ENCODE data around the gene LIPT2.

Gene LIPT2

DNA sequence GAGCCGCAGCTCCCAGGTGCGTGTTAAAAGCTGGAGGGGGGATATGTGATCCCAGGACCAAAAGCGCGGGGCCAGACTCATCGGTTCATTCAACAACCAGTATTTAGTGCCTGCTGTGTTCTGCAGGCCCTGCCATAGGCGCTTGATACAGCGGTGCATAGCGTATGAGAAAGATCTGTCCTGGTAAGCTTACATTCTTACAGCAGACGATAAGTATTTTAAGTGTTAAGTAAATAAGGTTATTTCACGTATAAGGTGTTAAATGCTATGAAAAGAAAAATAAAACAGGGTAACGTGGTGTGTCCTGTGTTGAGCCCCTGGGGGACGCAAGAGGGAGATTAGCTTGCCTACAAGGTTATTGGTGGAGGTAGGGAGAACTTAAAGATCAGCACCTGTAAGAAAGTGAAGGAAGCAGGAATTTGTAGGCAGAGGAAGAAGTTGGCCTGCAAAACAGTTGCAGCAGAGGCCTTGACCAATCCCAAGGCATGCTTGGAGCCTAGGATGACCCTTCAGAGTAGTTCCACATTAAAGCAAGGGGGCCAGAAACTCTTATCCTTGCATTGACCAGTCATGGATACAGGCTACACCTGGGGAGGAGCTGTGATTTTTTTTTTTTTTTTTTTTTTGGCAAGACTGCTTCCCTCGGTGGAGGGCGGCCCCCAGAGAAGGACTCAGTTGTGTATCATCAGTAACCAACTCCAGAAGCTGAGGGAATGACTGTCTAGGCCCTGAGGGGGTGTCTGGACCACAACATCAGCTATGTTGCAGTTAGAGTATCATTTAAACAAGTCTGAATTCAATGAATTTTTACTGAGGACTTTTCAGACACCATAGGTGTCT is 487 bp upstream of the LIPT2 start:
- no peak for DNase-seq

DNA sequence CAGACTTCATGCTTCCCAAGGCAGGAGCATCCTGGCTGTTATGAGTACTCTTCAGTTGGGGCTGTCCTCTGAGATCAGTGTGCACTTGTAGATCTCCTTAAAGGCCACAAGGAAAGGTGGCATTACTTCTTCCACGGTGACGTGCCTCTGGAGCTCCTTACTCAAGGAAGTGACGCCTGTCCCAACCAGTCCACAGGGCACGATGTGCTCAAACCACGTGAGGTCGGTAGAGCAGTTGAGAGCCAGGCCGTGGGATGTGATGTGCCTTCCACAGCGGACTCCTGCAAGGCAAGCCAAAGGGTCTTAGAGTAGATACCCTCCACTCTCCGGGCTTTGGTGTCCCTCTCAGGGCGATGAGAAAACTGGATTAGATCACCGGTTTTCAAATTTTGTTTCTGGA is 1.4 kb downstream of the LIPT2 start:
- DNase-seq: no peak

DNA sequence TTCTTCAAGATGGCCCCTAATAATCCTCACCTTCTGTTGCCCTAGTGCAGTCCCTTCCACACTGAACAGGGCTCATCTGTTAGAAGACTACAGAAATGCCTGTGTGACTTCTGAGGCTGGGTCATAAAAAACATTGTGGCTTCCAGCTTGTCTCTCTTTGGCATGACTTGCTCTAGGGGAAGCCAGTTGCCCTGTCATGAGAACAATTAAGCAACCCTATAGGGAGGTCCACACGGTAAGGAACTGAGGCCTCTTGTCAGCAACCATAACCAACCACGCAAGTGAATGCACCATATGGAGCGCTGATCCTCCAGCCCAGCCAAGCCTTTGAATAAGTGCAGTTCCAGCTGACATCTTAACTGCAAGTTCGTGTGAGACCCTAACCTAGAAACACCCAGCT is 2.6 kb downstream of the LIPT2 start:
- no peak for DNase-seq

DNA sequence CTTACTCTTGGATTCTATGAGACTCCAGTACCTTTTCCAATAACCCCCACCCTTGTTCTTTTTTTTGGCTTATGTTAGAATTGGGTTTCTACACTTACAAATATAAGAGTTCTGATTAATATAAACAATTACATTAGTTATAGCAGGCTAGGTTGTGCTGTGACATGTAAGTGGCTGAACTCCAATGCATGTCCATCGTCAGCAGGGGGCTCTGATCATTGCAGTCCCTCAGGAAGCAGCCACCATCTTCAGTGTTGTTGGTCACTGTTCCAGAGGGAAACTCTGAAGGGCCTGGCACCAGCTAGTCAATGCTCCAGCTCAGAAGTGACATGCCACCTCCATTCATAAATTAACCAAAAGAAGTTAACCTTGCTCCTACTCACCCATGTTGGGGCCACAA is 5.6 kb downstream of the LIPT2 start:
- no peak for DNase-seq

DNA sequence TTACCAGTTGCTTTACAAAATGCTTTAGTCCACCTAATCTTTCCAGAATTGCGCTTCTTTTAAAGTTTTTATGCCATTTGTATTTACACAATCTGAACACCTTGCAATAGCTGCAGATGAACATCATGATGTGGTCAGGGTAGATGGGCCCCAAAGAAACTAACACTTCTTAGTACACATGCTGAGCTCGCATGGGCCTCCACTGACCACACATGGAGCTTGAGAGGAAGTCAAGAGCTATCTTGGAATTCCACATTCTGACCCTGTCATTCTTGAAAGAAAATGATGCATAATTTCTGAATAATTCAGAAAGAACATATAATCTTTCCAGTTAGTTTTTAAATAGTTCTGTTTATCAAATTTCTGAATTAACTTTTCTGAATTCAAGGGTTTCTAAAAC is 7.7 kb downstream of the LIPT2 start:
- DNase-seq: no peak

DNA sequence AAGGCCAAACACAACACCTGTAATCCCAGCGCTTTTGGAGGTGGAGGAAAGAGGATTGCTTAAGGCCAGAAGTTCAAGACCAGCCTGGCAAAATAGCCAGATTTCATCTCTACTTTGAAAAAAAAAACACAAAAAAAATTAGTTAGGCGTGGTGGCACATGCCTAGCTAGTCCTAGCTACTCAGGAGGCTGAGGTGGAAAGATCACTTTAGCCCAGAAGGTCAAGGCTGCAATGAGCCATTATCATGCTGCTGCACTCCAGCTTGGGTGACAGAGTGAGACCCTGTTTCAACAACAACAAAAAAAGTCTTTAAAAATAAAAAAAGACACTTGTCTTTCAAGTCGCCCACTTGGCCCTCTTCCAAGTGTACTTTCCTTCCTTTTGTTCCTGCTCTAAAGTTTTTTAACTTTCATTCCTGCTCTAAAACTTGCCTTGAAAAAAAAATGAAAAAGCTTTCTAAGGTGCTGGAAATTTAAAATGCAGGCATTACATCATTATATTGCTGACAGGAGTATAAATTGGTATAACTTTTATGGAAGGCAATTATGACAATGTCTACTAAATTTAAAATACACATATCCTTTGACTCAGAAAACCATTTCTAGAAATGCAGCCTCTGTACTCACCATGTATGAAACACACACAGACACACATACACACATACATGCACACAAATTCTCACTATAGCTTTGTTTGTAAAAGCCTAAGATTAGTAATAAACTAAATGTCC is 12.7 kb downstream of the LIPT2 start:
- no peak for DNase-seq

DNA sequence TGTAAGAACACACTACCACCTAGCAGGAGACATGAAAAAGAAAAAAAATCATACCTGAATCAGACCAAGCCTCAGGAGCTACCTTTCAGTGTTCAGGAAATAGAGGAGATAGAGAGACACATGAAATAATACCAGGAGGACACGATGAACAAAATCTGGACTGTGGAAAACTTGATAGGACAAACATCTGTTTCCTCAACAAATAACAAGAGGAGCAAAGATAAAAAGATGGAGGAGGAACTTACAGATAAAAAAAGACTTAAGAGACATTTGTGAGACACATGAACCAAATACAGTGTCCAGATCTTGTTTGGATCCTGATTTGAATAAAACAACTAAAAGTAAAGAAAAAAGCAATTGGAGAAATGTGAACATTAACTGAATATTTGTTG is 13.8 kb downstream of the LIPT2 start:
- DNase-seq: no peak

DNA sequence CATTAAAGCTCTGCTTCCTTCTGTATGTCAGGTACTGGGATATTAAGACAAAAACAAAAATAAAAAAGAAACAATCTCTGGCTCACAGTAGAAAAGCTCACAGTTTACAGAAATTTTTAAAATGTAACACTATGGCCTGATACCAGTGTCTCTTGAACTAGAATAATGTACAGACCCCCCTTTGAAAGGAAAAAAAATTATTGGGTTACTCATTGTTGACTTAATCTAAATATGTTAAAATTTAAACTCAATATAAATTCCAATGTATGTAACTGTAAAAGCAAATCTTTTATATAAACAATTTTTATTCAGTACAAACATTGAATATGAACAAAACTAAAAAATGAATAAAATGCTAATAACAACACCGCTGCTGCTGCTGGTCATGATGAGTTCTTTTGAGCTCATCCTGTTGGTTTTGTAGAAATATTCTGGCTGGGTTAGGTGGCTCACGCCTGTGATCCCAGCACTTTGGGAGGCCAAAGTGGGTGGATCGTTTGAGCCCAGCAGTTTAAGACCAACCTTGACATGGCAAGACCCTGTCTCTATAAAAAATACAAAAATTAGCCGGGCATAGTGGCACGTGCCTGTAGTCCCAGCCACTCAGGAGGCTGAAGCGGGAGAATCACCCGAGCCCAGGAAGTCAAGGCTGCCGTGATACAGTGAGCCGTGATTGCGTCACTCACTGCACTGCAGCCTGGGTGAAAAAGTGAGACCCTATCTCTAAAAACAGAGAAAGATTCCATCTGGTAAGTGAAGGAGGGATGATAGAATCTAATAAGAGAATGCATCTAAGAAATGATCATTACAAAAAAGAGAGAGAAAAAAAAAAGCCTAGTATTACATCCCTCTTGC is 14.4 kb downstream of the LIPT2 start:
- DNase-seq: no peak

DNA sequence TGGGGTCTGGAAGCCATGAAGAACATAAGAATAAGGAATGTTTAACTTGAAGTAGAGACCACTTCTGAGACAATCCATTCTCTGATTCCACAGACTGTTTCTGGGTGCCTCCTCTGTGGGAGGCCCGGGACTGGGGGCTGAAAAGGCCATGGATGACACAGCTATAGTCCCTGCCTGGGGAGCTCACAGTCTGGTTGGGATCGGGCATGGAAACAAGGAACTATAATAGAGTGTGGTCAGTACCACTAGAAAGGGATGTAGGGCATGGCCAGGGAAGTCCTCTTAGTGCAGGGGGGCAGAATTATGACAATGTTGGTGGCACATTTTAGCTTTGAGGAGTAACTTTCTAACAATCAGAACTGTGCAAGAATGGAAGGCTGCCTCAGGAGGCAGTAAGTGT is 17.0 kb downstream of the LIPT2 start:
- no peak for DNase-seq

DNA sequence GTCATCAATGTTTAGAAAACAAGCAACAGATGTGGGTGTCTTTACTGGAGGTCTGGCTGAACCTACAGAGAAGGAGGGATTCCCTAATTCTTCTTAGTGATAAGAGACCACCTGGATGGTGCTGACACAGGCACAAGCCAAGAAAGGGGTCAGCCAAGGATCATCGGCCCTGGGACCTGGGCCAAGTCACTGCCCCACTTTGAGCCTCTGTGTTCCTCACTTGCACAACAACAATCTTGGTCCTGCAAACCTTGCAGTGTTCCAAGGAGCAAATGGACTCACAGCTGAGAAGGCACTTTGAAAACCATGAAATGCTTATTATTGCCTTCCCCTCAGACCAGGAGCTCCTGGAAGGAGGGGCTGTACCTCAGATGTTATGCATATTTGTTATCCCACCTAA is 19.2 kb downstream of the LIPT2 start:
- DNase-seq: no peak

DNA sequence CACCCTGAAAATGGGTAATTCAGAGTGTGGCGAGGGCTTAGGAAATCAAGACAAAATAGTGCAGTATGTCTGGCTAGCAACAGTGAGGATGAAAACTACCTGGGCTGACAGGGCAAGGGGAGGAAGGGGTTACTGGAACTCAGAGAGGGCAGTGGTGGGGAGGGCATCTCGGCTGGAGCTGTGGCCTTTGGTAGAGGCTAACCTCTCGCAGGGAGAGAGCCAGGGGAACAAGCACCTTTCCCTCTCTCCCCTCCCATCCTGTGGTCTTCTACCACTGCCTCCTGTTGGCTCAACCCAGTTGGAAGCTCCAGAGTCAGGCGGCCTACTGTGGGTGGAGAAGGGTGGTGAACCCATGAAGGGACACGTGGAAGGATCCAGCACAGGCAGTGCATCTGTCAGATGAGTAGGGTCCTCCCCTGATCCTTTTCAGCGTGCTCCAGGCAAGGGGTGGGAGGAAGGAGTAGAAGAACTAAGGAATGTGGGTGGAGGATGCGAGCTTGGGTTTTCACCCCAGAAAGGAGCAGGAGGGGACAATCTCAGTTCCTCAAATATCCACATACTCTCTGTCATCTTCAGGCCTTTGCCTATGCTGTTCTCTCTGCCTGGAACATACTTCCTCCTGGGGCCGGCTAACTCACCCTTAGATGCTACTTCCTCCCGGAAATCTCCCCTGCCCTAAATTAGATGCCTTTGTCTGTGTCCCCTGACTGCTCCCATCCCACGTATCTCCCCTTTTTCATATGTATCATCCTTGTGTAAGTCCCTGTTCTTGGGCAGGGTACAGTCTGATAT is 19.9 kb downstream of the LIPT2 start:
- DNase-seq: no peak

DNA sequence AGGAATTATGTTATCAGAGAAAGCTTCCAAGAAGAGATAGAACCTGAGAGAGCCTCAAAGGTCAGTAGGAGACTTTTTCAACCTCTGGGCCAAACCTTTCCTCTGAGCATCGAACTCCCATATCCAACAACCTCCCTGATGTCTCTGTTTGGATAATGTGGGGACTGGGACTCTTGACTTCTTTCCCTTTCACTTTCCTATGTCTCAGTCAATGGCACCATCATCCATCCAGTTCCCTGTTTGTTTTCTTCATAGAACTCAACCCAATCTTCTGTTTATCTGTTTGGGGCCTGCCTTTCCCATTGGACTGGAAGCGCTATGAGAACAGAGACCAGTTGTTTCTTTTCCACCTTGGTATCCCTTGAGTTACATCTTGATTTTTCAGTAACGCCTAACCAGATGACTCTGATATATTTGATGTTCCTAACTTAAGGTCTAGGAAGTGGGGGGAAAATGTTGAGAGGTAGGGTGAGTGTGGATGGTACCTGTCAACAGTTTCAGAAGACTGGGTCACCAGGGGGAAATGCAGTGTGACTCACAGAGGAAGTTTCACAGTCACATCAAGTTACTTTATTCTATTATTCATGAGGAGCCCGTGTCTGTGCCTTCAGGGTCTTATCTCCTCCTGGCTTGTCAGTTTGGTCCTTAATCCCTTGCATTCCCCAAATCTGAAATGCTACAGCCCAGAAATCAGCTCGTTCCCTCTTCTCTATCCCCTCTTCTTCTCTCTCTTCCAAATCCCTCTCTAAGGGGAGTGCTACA is 21.7 kb downstream of the LIPT2 start:
- no peak for DNase-seq

DNA sequence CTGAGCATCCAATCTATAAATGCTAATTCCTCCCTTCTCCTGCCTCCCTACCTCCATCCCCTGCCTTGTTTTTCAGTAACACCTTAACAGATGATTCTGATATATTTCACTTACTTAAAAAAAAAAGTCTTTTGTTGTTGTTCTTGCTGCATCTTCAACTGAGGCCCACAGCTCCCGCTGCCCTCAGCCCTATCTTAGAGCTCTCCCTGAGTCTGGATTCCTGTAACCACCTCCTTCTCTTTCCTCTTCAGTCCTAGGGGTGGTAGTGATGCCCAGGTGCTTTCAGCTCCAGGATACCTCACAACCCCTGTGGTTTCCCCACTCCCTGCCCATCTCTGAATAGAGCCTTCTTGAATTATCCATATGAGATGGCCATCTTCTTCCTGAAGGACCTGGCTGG is 22.5 kb downstream of the LIPT2 start:
- no peak for DNase-seq

DNA sequence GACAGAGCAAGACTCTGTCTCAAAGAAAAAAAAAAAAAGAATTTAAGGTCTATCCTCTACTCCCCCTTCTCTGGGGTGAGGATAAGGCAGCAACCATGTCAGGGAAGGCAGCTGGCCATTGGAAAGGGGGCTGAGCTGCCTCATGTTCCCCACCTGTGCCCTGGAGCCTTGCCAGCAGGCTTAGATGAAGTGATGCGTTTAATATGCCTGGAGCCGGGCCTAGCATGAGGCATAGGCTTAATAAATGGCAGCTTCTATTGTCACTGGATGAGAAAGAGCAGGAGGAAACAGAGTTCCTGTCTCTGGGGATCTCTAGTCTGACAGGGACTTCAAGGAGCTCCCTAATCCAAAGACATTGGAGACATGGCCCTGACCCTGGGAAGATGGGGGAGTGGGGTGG is 23.0 kb downstream of the LIPT2 start:
- DNase-seq: no peak

DNA sequence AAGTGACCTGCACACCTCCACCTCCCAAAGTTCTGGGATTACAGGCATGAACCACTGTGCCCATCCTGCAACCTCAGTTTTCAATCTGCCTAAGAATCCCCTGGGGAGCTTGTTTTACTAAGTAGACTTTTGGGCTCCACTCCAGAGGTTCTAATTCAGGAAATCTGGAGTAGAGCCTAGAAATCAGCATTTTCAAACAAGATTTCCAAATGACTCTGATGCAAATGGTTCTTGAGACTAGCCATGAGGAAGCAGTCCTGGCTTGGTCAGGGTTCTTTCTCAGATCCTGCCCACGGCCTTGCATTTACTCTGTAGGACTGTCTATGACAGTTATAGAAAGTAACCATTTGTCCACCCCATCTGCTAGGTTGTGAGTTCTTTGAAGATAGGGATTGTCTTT is 24.6 kb downstream of the LIPT2 start:
- no peak for DNase-seq

DNA sequence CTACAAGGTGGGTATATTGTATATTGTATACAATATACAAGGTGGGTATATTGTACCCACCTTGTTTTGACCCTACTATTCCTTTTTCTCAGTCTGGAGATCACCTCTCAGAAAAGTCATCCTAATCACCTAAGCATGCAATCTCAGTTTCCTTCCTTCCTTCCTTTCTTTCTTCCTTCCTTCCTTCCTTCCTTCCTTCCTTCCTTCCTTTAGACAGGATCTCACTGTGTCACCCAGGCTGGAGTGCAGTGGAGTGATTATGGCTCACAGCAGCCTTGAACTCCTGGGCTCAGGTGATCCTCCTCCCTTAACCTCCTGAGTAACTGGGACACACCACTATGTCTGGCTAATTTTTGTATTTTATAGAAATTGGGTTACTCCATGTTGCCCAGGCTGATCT is 25.0 kb downstream of the LIPT2 start:
- DNase-seq: no peak

DNA sequence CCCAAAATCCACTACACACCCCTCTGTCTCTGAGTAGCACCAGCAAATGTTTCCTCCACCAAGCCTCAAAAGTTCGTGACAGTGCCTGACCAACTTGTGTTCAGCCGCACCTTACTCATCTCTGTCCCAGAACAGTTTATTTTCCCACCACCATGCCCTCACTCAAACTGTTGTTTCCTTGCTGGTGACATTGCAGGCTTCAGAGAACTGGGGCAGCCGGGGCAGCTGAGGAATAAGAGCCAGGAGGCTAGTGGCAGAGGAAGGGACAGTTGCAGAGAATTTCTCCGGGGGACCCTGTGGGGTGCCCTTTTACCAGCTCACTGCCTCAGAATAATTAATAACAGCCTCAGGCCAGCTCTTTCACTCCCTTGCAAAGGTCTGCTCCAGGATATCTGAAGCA is 25.5 kb downstream of the LIPT2 start:
- no peak for DNase-seq

DNA sequence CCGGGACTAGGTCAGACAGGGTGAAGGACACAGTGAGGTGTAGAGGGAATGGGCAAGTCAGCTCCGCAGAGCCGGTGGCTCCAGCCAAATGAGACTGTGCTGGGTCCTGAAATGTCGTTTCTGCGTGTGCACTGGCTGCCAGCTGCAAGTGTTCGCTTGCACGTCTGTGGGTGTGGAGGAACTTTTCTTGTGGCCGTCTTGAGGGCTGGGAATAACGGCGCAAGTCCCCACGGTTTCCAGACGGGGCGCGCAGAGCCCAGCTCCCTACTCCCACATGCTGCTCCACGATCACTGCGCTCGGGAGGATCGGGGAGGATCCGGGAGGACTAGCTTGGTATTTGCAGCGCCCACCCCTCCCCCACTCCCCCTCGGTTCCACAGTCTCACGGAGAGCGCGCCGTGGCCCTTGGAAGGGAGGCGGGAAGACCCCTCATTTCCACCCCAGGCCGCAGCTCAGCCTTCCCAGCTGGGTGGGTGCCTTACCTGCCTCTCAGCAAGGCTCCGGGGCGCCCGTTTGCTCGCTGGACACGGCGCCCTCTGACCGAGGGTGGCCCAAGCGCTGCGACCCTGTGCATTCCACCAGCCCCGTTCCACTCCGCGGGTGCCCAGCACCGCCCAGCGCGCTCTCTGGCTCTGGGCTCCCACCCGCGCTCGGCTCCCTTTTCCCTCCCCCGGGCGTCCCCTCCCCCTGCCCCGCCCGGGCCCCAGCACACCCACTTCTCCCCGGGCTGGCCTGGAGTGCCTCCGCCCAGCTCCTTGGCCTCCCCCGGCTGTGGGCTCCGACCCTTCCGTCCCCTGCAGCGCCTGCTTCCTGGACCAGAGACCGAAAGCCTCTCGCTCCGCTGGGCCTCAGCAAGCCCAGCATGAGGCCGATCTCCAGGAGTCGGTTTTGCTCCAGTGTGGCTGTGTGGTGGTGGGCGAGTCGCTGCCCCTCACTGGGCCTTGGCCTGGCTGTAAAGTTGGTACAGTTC is 26.3 kb downstream of the LIPT2 start, which contains the start of gene KCNE3:
Gene KCNE3, minus strand, starts transcription at position 634 of the 970 bp plus-strand sequence. CDS start 9,986 bp downstream, outside the sequence.
- no peak for DNase-seq

DNA sequence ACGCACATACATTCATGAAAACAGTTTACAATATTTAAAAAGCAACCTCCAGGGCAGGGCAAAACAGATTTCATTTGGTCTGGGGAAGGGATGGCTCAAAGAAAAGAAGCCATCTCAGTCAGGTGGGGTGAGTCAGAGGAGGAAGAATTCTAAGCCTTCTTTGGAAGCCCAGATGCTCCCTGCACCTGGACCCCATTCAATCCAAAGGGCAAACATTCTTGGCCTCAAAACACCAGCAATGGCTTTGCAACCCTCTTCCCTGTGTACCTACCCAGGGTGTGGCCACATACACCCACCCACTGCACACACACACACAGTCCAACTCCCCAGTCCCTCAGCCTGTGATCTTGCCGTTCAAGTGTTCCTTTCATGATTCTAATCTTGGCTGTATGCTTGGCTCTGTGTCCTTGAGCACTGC is 28.2 kb downstream of the LIPT2 start:
- DNase-seq: no peak

DNA sequence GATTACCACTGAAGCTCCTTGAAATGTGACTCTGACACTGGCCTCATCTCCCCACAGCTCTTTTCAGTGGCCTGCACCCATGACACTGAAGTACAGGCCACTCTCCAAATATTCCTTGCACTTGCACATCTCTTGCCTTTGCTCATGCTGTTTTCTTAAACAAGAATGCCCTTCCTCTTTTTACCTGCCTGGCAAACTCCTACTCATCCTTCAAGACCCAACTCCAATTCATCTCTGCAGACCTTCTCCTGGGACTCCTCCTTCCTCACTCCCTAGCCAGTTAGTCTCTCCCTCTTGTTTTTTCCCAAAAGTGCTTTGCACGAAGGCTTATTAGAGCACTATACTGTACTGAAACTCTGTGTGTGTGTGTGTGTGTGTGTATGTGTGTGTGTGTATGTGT is 28.8 kb downstream of the LIPT2 start:
- no peak for DNase-seq

DNA sequence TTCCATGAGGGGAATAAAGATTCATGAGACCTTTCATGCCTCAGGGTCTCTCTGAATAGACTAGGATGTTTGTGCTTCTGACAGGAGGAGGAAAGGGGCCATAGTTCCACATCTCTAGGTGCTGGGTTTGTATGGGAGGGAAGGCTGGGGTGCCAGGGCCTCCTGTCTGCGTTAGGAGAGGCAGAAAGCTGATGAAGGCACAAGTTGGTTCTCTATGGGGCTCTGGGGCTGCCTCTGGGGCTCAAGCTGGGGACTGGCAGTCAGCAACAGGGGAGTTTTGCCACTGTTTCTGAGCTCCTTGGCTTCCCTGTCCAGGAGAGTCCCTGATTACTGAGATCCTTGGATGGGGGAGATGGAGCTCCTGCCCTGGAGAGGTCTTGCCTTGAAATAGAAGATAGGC is 30.3 kb downstream of the LIPT2 start:
- no peak for DNase-seq
